ENCODE results near the gene CRKL.
"Not testable (repeated sequence)": the region's sequence is repeated elsewhere in the genome, so short reads cannot be mapped to it uniquely, and the experiment has no call there.

Gene CRKL

GRCh38 chr22:20935049-20935448 lies 17.8 kb downstream of the CRKL start:
- DNase-seq = not testable (repeated sequence)

- not testable (repeated sequence) for DNase-seq
Measured at GRCh38 chr22:20935780-20936539, 18.8 kb downstream of the CRKL start.

- DNase-seq = no peak
Measured at GRCh38 chr22:20937031-20937793, 20.0 kb downstream of the CRKL start.

GRCh38 chr22:20937794-20938671 lies 20.8 kb downstream of the CRKL start:
- DNase-seq = no peak

- not testable (repeated sequence) for DNase-seq
Measured at GRCh38 chr22:20939457-20940185, 22.4 kb downstream of the CRKL start.

GRCh38 chr22:20940186-20940651 lies 23.0 kb downstream of the CRKL start:
- DNase-seq = no peak

- no peak for DNase-seq
Measured at GRCh38 chr22:20940904-20941385, 23.7 kb downstream of the CRKL start.

- DNase-seq = not testable (repeated sequence)
Measured at GRCh38 chr22:20942203-20942902, 25.1 kb downstream of the CRKL start.

GRCh38 chr22:20943104-20943933 lies 26.1 kb downstream of the CRKL start:
- DNase-seq = no peak

- no peak for DNase-seq
Measured at GRCh38 chr22:20944042-20944441, 26.8 kb downstream of the CRKL start.

GRCh38 chr22:20945578-20945934 lies 28.3 kb downstream of the CRKL start:
- no peak for DNase-seq

- DNase-seq = no peak
Measured at GRCh38 chr22:20946080-20946986, 29.1 kb downstream of the CRKL start.

GRCh38 chr22:20946991-20947390 lies 29.8 kb downstream of the CRKL start:
- no peak for DNase-seq

GRCh38 chr22:20948450-20948849 lies 31.2 kb downstream of the CRKL start:
- no peak for DNase-seq

GRCh38 chr22:20948989-20949388 lies 31.8 kb downstream of the CRKL start:
- DNase-seq = no peak

- no peak for DNase-seq
Measured at GRCh38 chr22:20949698-20950183, 32.5 kb downstream of the CRKL start.

- no peak for DNase-seq
Measured at GRCh38 chr22:20951151-20951931, 34.1 kb downstream of the CRKL start.

GRCh38 chr22:20951932-20952380 lies 34.7 kb downstream of the CRKL start:
- DNase-seq = no peak
